NT2/D1 (cell line): ENCODE data around the gene RMI1.

Experiments used
- SUZ12 ChIP-seq: IDR thresholded peaks from 2 replicates; pipeline ENCODE4 v1.6.1; 2011; ENCODE audit not compliant: insufficient read length, insufficient read depth; ENCODE audit errors: extremely low read depth
- YY1 ChIP-seq: IDR thresholded peaks from 2 replicates; pipeline ENCODE4 v1.6.1; 2011; ENCODE audit not compliant: insufficient read length, insufficient read depth
- ZNF274 ChIP-seq: IDR thresholded peaks from 2 replicates; pipeline ENCODE4 v1.6.1; 2011; ENCODE audit warnings: mild to moderate bottlenecking, low read depth, low read length

GRCh38 chr9:83966209-83966582 lies 14.4 kb upstream of the RMI1 start:
- TF ChIP-seq SUZ12 = no peak
- TF ChIP-seq ZNF274 = no peak
- no peak for TF ChIP-seq YY1
